ENCODE data around the gene SMG6.
A peak's percentile ranks its signal among the peaks of the same experiment; 100 is the strongest.

GRCh38 chr17:2030779-2031163 lies 272.8 kb downstream of the SMG6 start:
- TF ChIP-seq CTCF (IDR thresholded peaks at IDR 0.05; ENCODE audit: control extremely low read depth in 1 of 3, insufficient read depth in 1 of 3, low read depth in 1 of 3, low read length in 3 of 3): peak; percentile 62 to 88 (median 66)
- TF ChIP-seq JUN (IDR thresholded peaks at IDR 0.05; ENCODE audit: low read depth, low read length): no peak
- TF ChIP-seq POLR2A (IDR thresholded peaks at IDR 0.05; ENCODE audit: control extremely low read depth in 1 of 2, low read depth in 2 of 2, low read length in 2 of 2): no peak
- TF ChIP-seq FOSL1 (IDR thresholded peaks at IDR 0.05; ENCODE audit: insufficient read depth, low read depth, low read length): no peak
